ENCODE data around the gene PNO1.

The PNO1 gene

DNA sequence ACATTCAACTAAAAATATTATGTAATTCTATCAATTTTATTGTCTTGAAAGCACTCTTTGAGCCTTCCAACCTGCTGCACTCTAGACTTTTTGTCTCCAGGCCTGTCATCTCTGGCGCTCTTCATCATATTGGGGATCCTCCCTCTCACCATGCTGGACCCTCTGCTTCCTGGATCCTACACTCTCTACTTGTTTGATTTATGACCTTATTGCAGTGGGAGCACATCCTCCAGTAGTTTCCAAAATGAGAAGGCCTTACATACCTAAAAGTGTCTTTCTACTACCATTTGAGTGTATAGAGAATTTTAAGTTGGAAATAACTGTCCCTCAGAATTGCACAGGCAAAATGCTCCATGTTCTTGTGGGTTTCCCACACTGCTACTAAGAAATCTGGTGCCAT, 25.2 kb downstream of the PNO1 start:
- TF ChIP-seq CTCF (IDR thresholded peaks at IDR 0.05; ENCODE audit: low read depth, low read length), result no peak
- no peak overlapping the region for H3K4me3 ChIP-seq (ENCODE audit: low read depth, low read length)

- peak; percentile 67 for TF ChIP-seq CTCF (IDR thresholded peaks at IDR 0.05; ENCODE audit: low read depth, low read length)
- no peak overlapping the region for H3K4me3 ChIP-seq (ENCODE audit: low read depth, low read length)
Measured at GRCh38 chr2:68185541-68186164, 28.0 kb downstream of the PNO1 start.

GRCh38 chr2:68187329-68187728, 29.6 kb downstream of the PNO1 start:
- no peak for TF ChIP-seq CTCF (IDR thresholded peaks at IDR 0.05; ENCODE audit: low read depth, low read length)
- H3K4me3 ChIP-seq (ENCODE audit: low read depth, low read length), result no peak overlapping the region

DNA sequence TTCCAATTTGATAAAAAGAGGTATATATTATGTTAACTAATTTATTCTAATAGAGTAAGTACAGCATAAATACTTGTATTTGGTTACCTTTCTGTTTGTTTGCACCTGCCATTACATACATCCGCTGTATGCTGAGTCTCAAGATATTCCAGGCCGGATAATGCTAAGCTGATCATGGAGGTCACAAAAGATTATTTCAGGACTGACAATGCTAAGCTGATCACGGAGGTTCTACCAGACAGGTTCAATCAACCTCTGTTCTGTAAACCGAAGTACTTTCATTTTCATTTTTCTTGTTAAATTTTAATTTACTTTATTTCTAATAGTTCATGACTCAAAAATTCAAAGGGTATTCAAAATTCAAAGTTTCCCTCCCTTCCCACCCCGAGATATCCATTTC, 31.1 kb downstream of the PNO1 start:
- H3K4me3 ChIP-seq (ENCODE audit: low read depth, low read length), result no peak overlapping the region
- TF ChIP-seq CTCF (IDR thresholded peaks at IDR 0.05; ENCODE audit: low read depth, low read length), result no peak

DNA sequence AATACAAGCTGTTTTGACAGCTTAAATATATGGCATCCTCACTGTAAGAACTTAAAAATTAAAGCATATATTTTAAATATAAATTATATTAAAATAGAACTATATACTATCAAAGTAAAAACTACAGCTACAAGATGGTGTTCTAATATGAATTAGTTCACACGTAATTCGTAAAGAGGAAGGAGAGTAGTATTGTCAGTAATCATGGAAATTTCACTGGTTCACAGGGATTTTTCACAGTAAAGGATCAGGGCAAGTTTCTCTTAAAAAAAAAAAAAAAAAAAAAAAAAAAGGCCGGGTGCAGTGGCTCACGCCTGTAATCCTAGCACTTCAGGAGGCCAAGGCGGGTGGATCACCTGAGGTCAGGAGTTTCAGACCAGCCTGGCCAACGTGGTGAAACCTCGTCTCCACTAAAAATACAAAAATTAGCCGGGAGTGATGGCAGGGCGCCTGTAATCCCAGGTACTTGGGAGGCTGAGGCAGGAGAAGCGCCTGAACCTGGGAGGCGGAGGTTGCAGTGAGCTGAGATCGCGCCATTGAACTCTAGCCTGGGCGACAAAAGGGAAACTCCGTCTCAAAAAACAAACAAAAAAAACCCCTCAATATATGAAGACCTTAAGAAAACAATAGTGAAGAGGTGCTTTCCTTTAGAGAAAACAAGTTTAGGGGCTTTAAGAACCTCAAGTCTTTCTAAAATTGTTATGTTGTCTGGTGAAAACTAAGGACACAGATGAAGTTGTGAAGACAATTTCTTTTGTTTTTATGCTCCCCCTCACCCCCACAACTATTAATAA, 32.5 kb downstream of the PNO1 start:
- H3K4me3 ChIP-seq (ENCODE audit: low read depth, low read length), result no peak overlapping the region
- no peak for TF ChIP-seq CTCF (IDR thresholded peaks at IDR 0.05; ENCODE audit: low read depth, low read length)

DNA sequence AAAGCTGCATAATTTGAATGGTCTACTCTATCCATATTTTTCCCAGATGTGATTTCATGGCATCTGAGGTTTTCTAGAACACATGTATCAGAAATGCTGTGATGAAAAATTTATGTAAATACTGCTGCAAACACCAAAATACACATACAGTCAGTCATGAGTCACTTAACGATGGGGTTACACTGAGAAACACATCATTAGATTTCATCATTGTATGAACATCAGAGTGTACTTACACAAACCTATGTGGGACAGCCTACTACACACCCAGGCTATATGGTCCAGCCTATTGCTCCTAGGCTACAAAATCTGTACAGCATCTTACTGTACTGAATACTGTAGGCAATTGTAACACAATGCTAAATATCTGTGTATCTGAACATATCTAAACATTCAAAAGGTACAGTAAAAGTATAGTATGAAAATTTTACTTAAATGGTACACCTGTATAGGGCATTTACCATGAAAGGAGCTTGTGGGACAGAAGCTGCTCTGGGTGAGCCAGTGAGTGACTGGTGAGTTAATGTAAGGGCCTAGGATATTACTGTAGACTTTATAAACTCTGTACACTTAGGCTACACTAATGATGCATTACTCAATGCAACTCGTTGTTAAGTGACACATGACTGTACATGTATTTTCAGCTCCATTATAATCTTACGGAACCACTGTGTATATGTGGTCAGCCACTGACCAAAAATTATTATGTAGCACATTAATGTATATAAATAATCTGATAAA, 33.5 kb downstream of the PNO1 start:
- no peak for TF ChIP-seq CTCF (IDR thresholded peaks at IDR 0.05; ENCODE audit: low read depth, low read length)
- H3K4me3 ChIP-seq (ENCODE audit: low read depth, low read length), result no peak overlapping the region

GRCh38 chr2:68193144-68193543, 35.5 kb downstream of the PNO1 start:
- TF ChIP-seq CTCF (IDR thresholded peaks at IDR 0.05; ENCODE audit: low read depth, low read length), result no peak
- no peak overlapping the region for H3K4me3 ChIP-seq (ENCODE audit: low read depth, low read length)
